ENCODE measurements around the gene PTAR1. TPM values are rescaled to one million over a fixed set of nuclear protein-coding genes. Genes with fewer than 3 reads are reported as not detected.
A peak's percentile ranks its signal among the peaks of the same experiment; 100 is the strongest.

PTAR1 gene
- total RNA-seq, 2 donors from 2014 or later = 45.3 to 64.4 TPM

DNA sequence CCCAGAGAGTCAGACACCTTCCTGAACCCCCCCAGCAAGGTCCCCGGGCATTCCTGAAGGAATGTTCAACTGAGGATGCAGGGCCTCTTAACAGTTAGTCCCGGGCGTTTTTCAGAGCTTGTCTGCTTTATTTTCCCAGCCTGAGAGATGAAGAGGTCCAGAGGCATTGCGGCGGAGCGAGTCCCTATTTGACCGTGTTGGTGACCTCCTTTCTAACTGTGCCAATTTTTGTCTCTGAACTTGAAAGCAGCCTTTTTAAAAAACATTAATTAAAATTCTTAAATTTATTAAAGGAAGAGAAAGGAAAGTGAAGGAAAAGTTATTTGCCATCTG, 433 bp upstream of the PTAR1 start:
- Histone ChIP-seq H3K9me3 (no peaks in the 10 kb centered on the region), H3K36me3 (no peaks in the 10 kb centered on the region), H3K27me3 (no peaks in the 10 kb centered on the region), H3K9ac (ENCODE audit: low read depth in 2 of 2, low read length in 2 of 2) (peak overlapping the region in 1 of 2 donors; percentile 51), H3K27ac (peak overlapping the region; percentile 92), H3K4me3 (peak overlapping the region; percentile 86), H3K4me1 (no peaks in the 10 kb centered on the region)
- TF ChIP-seq, protein P1, sequence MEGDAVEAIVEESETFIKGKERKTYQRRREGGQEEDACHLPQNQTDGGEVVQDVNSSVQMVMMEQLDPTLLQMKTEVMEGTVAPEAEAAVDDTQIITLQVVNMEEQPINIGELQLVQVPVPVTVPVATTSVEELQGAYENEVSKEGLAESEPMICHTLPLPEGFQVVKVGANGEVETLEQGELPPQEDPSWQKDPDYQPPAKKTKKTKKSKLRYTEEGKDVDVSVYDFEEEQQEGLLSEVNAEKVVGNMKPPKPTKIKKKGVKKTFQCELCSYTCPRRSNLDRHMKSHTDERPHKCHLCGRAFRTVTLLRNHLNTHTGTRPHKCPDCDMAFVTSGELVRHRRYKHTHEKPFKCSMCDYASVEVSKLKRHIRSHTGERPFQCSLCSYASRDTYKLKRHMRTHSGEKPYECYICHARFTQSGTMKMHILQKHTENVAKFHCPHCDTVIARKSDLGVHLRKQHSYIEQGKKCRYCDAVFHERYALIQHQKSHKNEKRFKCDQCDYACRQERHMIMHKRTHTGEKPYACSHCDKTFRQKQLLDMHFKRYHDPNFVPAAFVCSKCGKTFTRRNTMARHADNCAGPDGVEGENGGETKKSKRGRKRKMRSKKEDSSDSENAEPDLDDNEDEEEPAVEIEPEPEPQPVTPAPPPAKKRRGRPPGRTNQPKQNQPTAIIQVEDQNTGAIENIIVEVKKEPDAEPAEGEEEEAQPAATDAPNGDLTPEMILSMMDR (IDR thresholded peaks at IDR 0.05) = no peak
- no peak for DNase-seq
- intact Hi-C loops (cut with DNase I) = no loop called here

DNA sequence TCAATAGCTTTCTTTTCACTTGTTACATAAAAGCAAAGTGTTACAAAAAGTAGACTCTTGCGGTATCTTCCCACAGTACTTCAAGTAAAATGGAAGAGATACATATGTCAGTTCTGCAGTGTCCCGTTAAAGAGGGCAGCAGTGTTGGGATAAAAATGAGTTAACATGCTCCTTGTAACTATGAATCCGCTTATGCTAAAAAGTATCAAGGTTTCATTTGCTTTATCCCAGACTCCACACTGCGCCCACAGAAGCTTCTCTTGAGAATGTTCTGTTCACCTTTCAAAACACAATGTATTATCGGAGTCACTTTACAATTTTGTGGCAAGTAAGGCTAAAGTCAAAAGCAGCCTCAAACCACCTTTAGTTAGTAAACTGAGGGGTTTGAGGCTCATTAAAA, 790 bp downstream of the PTAR1 start:
- TF ChIP-seq, protein P1 (IDR thresholded peaks at IDR 0.05) = no peak
- Histone ChIP-seq H3K27ac (peak overlapping the region; percentile 92), H3K36me3 (no peaks in the 10 kb centered on the region), H3K9ac (ENCODE audit: low read depth in 2 of 2, low read length in 2 of 2) (peak overlapping the region; percentile 82 to 87), H3K27me3 (no peaks in the 10 kb centered on the region), H3K4me1 (no peaks in the 10 kb centered on the region), H3K4me3 (peak overlapping the region; percentile 86), H3K9me3 (no peaks in the 10 kb centered on the region)
- DNase-seq = no peak
- intact Hi-C loops (cut with DNase I) = loop anchor here (5.0 kb wide), 1 partner anchor 87 kb away; the partner anchor contains the start of gene APBA1

DNA sequence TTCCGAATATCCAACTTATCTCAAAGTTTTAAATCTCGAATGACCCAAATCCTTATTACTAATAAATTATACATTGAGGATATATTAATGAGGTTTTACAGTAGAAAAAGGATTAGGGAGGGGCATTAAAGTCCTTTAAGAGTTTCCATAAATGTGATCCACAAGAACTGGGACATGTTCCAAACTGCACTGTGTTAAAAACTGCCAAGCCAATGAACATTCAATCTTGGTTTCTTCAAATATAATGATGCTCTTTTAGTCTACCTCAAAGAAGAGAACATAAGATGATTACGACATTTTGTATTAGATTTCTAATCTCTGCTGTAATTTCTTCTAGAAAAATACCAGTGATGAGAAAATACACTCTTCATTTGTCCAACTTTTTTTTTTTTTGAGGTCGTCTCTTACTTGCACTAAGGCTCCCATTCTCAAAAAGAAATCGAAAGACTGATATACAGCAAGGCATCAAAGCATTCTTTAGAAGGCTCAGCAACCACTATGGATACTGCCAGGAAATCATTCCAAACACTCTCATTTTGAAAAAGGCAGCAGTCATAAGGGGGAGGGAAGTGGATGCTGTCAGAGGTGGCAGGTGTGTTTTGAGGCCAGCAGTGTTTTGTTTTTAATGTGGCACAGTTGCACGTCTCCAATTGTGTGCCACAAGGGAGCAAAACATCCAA, 1.7 kb downstream of the PTAR1 start:
- peak overlapping the region; percentile 86 for H3K4me3 ChIP-seq
- no peaks in the 10 kb centered on the region for H3K36me3 ChIP-seq
- H3K27ac ChIP-seq = no peak overlapping the region
- TF ChIP-seq, protein P1 (IDR thresholded peaks at IDR 0.05) = no peak
- DNase-seq = no peak
- no peaks in the 10 kb centered on the region for H3K4me1 ChIP-seq
- H3K9ac ChIP-seq (ENCODE audit: low read depth in 2 of 2, low read length in 2 of 2) = no peak overlapping the region
- H3K9me3 ChIP-seq = no peaks in the 10 kb centered on the region
- intact Hi-C loops (cut with DNase I) = loop anchor here (5.0 kb wide), 1 partner anchor 86 kb away; the partner anchor contains the start of gene APBA1
- H3K27me3 ChIP-seq = no peaks in the 10 kb centered on the region

DNA sequence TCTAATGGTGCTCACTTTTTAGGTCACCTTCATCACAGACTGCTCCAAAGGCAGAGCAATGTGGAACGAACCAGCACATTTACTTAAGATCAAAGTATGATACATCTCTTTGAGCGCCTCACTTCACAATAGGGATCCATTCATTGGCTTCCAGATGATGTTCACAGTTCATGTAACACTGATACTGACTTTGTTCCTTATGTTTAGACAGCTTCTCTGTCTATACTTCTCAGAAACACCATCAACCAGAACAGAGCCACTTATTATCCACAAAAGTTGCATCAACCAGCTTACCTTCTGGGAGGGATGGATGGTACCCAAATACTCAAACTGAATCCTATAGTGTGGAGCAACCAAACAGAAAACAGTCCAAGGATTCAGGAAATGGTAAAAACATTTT, 4.6 kb downstream of the PTAR1 start:
- Histone ChIP-seq H3K27me3 (no peaks in the 10 kb centered on the region), H3K4me3 (no peak overlapping the region), H3K9me3 (no peaks in the 10 kb centered on the region), H3K4me1 (no peaks in the 10 kb centered on the region), H3K36me3 (no peaks in the 10 kb centered on the region), H3K9ac (ENCODE audit: low read depth in 2 of 2, low read length in 2 of 2) (no peak overlapping the region), H3K27ac (no peak overlapping the region)
- intact Hi-C loops (cut with DNase I) = loop anchor here (5.0 kb wide), 1 partner anchor 83 kb away; the partner anchor contains the start of gene APBA1
- TF ChIP-seq, protein P1 (IDR thresholded peaks at IDR 0.05) = no peak
- DNase-seq = no peak

DNA sequence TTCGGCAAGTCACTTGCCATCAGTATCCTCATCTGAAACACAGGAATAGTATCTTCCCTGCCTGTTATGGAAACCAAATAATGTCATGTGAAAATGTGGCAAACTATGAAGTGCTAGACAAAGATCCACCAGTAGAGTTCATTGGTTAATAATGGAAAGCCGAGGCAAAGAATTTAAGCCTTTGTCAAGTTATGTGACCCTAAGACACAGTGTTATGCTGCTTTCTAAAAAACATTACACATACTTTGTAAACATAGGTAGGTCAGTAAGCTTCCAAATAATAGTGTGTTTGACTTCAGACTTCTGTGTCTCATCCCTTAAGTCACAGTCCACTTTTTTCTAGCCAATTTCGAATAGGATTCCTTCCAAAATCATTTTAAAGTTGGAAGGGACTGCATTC, 6.0 kb downstream of the PTAR1 start:
- intact Hi-C loops (cut with DNase I) = no loop called here
- Histone ChIP-seq H3K27me3 (no peaks in the 10 kb centered on the region), H3K4me3 (no peak overlapping the region), H3K27ac (no peak overlapping the region), H3K9me3 (no peaks in the 10 kb centered on the region), H3K36me3 (no peaks in the 10 kb centered on the region), H3K9ac (ENCODE audit: low read depth in 2 of 2, low read length in 2 of 2) (no peak overlapping the region), H3K4me1 (no peaks in the 10 kb centered on the region)
- TF ChIP-seq, protein P1 (IDR thresholded peaks at IDR 0.05) = no peak
- DNase-seq = no peak
